Lower leg skin (tissue), 3 donors: Measurements from ENCODE around the gene CORIN.

Source experiments
- POLR2A ChIP-seq, 2 donors: fragments of 450-650 bp; IDR thresholded peaks; one replicate each; pipeline ENCODE4 v1.6.1; 2016 to 2017; ENCODE audit warnings: antibody characterized with exemption in 2 of 2, mild to moderate bottlenecking in 1 of 2, moderate library complexity in 1 of 2
- TF ChIP-seq, protein P1 (sequence below), 3 donors: fragments of 450-650 bp; IDR thresholded peaks; one replicate each; pipeline ENCODE4 v1.5.1; 2016; ENCODE audit warnings: antibody characterized with exemption in 3 of 3, mild to moderate bottlenecking in 3 of 3, moderate library complexity in 2 of 3

DNA sequence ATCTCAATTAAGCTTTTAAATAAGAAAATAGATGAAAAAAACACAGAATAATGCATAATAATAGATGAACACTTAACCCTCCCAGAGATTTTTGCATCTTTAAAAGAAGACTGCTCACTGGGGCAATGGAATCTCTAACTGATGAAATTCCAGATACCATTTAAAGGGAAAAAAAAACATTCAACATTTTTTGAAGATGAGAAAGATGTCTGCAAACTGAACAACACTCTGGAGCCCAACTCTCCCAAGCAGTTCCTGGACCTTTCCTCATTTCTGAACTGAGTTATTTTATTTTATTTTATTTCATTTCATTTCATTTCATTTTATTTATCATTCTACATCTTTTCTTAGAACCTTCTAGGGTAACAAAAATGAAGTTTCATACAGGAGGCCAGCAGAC lies 90.7 kb downstream of the CORIN start:
- TF ChIP-seq, protein P1, sequence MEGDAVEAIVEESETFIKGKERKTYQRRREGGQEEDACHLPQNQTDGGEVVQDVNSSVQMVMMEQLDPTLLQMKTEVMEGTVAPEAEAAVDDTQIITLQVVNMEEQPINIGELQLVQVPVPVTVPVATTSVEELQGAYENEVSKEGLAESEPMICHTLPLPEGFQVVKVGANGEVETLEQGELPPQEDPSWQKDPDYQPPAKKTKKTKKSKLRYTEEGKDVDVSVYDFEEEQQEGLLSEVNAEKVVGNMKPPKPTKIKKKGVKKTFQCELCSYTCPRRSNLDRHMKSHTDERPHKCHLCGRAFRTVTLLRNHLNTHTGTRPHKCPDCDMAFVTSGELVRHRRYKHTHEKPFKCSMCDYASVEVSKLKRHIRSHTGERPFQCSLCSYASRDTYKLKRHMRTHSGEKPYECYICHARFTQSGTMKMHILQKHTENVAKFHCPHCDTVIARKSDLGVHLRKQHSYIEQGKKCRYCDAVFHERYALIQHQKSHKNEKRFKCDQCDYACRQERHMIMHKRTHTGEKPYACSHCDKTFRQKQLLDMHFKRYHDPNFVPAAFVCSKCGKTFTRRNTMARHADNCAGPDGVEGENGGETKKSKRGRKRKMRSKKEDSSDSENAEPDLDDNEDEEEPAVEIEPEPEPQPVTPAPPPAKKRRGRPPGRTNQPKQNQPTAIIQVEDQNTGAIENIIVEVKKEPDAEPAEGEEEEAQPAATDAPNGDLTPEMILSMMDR (IDR thresholded peaks at IDR 0.05): no peak
- TF ChIP-seq POLR2A (IDR thresholded peaks at IDR 0.05): no peak
